Suppressor macrophage (primary cell): Measurements from ENCODE around the gene SLIT3.

Experiments
- DNase-seq, 4 experiments: peaks; one replicate each; pipeline ENCODE4 v3.0.0-alpha.2; 2020 to 2022

The SLIT3 gene

DNA sequence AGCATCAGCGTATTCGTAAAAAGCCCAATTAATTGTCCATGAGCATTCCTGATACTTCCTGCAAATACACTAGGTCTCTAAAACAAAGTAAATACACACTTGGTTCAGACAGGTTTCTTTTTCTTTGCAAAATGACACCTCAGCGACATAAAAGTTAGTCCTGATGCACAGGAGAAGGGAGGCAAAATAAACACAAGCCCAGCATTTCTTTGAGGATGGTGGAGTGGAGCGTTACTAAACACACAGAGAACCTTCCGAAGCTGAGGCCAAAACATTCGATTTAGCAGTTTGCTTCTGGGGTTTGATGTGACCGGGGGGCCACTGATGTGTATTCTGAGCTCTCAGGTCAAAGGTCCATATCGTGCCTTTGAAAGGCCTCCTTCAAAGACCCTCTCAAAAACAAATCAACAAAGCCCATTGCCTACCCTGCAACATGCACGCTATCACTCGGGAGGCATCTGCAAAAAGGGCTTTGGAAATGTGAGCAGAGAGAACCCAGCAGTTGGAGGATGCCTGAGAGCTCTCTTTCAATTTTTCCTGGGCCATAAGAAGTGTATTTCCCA, 453.3 kb downstream of the SLIT3 start:
- DNase-seq, result no peak

DNA sequence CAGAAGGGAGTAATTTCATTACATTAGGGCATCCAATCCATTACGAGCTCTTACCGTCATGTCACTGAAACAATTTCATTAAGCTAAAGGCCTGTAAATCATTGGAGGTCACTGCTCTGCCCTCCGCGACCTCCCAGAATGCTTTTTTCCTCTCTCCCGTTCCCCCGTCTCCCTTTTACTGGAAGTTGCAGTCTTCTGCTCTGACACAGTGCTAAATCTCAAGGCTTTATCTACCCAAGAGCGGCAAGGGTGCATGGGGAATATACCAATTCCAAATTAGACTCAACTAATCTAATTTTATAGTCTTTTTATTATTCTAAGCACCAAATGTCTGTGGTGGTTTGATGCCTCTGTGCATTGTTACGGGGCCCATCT, 456.0 kb downstream of the SLIT3 start:
- DNase-seq, result no peak

DNA sequence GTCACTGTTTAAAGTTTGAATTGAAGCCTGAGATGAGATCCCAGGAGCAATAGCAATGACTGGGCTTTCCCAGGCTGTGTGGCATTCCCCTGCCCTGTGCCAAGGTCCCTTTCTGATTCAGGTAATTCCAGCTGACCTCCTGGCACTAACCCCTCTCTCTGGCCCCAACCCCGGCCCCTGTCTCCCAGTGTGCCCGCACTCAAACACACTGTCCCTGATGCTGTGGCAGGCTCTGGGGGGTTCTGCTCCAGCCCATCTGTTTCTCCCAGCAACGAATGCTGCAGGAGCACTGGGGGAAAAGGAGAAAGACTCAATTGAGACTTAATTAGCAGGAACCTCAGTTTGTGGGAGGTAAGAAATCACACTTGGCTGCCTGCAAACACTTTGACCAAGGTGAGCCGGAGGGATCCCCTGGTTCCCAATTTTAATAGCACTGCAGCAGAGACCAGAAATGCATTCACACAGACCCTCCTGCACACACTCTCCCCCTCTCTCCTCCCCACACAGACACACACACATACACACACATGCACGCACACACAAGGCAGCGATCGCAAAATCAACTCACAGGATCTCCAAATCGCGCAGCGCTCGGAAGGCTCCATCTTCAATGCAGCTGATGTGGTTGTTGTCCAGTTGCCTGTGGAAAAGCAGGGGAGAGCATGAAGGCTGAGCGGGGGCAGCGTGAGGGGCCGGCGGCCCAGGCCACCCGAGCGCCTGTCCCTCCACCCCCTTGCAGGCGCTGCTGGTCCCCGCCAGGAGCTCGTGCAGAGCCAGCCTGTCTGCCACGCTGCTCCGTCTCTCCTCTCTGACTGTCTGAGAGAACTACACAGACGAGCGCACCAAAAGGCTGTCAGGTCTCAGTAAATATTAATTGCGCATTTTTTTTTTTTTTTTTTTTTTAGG, 456.7 kb downstream of the SLIT3 start:
- no peak for DNase-seq

DNA sequence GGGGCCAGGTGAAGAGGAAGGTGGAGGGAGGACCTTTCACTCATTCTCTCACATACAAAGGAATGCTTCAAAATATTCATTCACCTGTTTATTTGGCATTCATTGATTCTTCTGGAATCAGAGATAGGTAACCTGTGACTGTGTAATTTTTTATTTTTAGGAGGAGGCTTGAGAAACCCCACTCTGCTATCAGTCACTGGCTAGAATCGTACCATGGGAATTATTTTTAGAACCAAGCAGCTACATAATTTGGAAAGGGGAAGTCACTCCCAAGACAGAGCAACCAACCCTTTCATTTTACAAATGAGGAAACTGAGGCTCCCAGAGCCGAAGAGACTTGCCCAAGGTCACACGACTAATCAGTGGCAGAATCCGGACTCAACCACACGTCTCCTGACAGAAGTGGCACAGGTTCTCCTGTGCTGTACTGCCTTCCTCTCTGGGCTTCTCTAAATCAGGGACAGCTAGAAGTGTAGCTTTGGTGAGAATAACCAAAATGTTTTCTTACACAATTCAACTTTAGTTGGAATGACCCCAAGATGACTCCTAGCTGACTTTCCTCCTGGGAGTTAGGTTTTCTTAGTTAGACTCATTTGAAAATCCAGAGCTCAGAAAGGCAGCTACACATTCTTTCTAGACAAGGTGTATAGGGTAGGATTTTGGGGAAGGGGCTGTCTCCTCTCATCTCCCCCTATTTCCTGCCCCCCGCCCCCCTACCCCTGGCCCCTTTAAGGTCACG, 457.5 kb downstream of the SLIT3 start:
- DNase-seq, result peak; percentile 7 to 48 (median 39)

DNA sequence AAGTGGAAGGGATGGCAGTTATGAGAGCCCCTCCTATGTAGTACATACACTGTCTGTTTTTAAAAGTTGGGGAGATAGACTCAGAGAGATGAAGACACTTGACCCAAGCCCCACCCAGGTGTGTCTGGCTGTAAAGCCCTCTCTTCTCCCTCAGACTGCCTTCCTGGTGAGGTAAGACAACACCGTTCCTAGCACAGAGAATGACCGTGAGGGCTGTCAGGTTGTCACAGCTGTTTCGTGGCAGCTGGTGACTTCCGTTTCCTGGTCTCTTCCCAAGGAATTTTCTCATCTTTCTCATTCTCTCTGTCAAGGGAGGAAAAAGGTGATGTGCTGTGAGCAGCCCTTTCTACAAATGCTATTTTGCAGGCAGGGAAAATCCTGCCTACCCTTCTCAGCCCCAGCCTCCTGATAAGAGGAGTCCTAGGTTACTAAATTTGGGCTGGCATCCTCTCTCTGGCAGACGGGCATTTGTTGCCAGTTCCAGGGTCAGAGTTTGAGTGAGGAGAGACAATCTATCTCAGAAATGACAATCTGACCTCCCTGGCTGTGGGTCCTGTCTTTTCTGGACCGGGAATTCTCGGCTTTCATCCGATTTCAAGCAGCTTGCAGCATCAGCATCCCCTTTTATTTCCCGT, 458.3 kb downstream of the SLIT3 start:
- no peak for DNase-seq

DNA sequence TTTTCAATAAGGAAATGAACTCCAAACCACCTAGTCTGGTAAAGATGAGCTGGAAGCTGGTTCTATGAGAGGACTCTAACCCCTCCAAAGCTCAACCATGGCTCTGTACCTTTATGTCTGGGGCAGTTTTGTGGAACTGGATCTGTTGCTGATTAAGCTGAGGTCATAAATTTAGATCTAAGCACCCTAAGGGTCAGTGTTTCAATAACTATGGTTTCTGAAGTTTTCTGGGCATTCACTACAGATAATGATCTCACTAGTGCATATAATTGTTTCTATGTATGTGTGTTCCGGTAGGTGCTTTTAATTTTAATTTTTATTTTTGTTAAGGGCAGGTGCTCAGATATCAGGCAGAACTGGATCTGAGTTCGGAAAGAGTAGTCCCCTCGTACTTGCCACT, 463.1 kb downstream of the SLIT3 start:
- DNase-seq, result no peak

DNA sequence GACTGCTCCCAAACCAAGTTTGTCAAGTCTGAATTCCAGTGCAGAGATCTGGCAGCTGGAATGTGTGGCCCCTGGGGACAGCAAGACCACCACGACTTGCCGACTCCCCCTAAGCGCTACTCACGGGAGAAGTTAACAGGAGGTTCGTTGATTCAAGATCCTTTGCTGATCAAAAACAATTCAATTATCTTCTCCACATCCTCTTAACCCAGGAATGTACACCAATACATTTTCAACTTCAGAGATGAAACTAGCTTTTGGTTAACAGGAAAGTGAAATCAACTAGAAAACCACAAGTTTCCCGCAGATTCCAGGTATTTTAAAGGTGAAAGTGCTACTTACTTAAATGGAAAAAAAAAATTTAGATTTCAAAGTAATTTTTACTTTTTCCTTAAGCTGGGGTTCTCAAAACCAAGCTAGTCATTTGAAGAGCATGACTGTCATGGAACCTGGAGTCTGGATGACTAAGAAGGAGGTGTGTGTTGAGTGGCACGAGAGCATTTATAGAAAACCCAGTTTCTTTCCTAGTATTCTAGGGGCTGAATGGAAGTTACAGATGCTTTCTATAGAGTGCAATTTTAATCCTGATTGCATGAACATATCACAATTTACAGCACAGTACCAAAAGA, 464.2 kb downstream of the SLIT3 start:
- no peak for DNase-seq

DNA sequence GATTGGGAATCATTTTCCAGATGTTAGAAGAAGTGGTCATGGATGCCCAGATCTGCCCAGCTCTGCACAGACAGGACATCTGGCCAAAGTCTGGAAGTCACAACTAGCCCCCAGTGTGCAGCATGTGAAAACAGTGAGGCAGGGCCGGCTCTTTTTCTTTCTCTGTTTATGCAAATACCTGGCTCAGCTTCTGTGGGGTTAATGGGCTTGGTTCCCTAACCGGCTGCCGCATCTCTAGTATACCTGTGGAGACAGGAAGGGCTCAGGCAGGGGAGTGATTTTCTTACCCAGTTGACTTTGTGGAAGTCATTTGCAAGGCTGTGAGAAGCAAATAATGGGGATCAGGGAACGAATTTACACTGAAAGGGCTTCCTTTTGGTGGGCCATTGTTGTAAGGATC, 467.0 kb downstream of the SLIT3 start:
- no peak for DNase-seq

DNA sequence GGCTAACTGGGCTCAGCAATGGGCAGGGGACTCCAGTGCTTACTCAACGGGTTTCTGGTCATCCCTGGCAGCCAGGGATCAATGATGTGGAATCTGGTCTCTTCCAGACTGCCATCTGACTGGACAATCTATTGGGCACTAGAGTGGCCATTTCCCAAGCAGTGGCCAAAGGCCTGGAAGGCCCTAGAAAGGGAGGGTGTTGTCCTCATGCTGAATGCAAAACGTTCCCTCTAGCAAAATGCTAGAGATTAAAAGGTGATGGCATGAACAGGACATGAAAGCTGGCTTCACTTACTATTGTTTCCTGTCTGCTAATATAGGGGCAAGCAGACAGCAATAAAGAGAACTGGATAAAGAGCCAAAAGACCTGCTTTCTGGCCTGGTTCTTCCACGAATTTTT, 467.6 kb downstream of the SLIT3 start:
- no peak for DNase-seq

DNA sequence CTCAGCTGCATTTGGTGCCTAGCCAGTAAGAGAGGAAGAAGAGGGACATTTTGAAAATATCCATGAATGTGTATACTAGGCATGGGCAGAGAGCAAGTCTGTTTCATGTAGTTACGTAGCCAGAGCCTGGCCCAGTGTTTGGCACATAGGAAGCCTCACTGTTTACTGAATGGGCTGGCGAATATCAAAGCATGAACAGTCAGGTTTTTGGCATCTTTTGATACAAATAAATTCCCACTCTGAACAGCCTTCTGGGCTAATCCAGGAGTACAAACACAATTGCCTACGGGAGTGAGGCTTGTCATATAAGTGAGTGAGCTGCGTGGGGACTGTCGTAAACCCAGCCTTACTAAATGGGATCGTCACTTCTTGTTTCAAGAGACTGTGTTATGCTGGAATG, 468.6 kb downstream of the SLIT3 start:
- no peak for DNase-seq

DNA sequence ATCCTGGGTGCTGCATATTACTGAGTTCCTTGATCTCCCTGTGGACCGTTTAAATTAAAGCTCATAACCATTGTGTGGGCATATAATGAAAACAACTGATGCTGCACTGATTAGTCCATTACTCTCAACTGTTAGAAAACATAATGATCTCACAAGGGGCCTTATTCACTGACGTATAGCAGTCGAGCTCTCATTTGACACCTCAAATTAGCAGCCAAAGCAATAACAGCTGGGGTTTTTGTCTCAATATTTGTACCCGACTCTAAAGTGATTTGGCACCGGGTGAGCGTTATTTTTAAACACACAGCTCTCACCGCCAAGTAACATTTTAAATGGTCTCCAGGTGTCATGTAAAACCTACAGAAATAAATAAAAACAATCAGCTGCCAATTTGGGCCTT, 469.6 kb downstream of the SLIT3 start:
- DNase-seq, result no peak

DNA sequence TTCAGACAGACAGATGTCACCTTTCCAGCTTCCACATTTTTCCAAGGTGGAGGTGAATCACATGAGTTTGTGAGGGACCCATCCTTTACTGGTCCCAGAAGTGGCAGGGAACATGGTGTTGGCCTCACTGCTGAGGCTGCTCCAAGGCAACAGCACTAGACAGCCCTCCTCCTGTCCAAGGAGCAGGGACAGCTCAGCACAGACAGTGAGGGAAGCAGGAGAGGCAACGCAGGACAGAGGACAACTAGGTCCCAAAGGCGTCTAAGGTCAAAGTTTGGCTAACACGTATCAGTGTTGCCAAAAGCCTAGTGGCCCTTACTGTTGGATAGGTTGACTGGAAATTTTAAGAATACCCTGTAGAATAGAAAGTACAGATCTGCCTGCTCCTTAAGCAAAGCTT, 470.1 kb downstream of the SLIT3 start:
- DNase-seq, result no peak

DNA sequence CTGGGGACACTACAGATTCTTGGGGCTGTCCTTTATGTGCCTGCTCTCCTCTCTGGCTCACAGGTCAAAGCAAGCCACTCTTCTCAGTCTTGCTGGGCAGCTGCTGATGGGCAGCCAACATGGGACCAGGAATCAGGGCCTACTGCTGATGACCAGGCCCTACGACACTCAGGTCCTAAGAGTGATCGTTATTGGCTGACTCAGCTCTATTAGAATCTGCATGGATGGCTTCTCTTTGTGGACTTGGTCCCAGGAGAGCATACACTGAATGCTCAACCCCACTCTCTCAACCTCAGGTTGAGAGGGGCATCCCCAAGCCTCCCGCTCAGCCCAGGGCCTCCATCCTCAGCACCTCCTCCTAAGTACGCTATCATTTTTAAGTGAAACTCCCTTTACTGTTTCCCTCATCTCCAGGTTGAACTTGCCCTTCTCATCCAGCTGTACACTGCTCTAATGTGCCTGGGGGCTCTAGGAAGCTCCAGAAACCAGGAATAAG, 471.0 kb downstream of the SLIT3 start:
- DNase-seq, result no peak

DNA sequence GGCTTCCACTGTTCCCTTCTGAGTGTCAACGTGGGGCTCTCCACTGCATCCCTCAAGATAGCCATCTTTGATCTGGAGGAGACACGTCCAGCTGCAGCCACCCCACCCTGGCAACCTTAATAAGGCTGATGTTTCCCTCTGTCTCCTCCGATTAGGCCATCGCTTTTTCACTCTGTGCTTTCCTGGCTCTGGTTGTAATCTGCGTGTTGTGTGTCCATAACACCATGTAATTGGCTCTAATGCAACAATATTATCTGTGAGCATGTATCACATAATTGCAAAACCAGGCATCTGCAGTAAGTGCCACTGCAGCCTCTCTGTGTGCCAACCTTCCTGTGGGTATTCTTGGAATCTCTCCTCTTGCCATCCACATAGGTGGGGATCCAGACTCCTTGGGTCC, 471.9 kb downstream of the SLIT3 start:
- no peak for DNase-seq

DNA sequence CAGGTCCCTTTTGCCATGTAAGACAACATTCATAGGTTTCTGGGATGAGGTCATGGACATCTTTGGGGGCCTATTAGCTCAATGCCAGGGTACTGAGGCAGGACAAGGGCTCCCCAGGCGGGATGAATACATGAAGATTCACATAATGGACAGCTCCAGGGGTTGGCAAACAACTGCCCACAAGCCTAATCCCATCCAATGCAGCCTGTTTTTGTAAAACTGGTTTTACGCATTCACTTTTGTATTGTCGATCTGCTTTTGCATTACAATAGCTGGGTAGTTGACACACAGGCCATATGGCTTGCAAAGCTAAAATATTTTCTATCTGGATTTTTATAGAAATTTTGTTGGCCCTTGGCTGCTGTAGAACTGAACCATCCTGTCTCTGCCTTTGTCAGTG, 473.3 kb downstream of the SLIT3 start:
- no peak for DNase-seq

DNA sequence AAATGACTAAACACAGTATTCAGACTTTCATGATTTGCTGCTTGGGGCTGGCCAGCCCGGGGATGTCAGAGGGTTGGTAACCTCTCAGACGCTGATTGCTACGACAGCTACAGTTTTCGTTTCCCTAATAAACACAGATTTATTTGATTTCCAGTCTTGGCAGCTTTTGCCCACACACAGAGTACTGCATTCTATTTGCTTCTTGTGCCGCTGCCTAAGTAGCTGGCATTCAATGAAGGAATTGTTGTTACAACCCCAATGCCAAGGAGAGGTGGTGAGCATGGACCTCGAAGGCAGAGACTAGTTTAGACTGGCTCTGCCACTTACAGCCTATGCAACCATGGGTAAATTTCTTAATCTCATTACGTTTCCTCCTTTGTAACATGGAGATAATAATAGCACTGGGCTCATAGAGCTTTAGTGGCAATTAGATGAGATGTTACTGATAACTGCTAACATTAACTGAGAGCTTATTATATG, 474.7 kb downstream of the SLIT3 start:
- DNase-seq, result no peak

DNA sequence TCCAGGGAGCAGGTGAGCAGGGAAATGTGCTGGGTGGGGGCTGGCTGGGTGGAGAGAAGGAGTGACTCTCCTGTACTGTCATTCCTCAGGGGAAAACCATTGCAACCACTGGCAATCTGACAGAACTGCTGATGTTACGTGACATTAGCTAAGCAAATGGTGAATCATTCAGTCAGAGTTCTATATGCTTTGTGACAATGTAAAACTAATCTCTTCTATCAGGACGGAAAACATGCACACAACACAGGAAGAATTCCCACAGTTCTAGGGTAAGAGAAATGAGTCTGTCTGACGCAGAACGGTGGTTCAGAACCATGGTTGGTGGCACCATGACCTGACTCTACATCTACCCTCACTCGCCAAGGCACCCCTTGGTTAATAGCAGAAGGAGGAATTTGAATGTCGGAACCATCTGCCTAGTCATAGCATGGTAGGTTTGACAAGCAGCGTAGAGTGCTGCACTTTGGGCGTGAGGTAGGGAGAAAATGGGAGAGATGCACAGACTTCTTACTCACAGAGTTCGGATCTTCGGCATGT, 478.1 kb downstream of the SLIT3 start:
- DNase-seq, result no peak

DNA sequence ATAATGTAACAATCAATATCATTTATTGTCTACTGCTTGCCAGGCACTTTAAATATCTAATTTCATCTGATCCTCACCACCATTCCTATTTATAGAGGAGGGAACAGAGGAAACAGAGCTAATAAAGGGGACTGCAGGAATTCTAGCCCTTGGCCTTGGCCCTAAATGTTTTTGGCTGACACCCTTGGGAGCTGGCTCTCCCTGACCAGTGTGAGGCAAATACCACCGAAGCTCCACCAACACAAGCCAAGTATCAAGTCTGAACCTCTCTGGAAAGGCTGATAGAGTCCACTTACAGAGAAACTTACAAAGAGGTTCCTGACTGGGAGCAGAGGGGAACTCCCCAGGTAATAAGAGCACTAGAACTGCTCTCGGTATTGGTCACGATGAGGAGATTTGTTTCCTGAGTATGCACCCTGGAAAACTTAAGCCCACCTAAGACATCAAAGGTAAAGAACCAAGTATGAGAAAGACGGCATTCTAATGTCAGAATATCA, 478.6 kb downstream of the SLIT3 start:
- DNase-seq, result no peak

DNA sequence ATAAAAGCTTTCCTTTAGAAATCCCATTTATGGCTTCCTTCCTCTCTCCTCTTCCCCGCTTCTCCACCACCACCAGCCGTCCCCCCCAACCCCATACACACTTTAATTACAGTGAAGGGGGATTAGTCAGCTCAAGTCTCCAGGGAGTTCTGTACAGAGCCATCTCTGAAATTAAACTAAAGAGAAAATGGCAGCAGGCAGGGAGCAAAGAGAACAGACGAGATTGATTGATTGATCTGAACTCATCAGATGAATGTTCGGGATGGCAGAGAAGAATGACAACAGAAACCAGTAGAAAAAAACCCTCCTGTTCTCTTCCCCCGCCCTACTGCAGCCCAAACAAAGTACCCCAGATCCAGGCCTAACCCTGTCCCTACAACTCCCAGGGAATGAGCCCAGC, 480.1 kb downstream of the SLIT3 start:
- no peak for DNase-seq

DNA sequence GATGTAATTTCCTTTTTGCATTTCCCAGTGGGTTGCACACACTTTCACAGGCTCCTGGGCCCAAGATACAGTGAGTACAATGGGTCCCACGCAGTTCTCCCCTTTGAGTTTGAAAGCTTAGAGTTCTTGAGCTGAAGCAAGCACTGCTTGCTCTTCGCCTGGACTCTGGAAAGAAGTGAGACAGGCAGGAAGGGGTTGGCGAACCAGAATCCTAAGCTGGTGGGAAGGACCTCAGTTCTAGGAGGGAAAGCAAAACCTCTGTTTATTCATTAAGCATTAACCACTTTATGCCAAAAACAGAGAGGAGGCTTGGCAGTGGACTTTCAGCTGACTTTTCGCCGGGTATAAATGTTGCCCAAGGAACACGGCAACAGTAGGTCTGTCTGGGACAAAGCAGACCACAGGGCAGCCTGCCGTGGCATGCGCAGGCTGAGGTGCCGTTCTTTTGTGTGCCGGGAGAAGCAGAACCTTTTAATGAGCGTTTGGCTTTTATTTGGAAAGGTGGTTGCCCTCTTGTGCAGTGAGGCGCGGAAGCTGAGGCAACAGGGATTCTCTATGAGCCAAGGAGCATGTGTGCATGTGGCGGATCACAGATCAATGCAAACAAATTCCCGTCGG, 481.8 kb downstream of the SLIT3 start:
- no peak for DNase-seq

DNA sequence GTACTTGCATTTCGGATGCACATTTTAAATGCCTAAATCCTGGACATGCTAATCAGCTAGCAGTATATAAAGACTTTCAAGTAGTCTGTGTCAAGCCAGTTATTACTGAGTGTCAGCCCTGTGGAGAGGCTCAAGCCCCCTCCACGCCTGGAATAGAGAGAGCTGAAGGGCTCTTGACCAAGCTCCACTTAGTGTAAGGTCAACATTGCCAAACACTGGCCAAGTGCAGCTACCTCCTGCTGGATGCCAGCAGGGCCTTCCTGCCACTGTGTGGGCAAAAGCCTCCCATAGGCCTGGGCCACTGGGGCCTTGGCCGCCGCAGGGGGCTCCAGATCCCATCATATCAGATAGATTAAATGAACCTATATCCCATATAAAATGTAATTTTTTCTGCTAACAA, 482.4 kb downstream of the SLIT3 start:
- DNase-seq, result no peak

DNA sequence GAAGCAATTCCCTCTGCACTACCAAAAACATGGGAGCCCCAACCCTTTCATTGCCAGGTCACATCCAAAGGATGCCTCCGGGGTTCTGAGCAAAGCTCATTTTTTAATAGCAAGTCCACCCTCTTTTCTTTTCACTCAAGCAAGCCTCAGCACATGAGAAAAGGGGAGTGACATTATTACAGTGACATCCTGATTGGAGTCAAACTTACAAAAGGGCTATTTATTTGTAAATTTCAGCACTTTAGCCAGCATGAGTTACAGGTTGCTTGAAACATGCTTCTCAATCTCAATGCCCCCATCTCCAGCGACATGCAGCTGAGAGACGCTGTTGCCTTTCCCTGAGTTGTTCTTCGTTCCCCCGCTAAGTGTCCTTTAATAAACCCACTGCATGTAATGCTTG, 483.3 kb downstream of the SLIT3 start:
- no peak for DNase-seq
